SK-N-SH (cell line): ENCODE data around the gene FNDC1.
"Not testable (repeated sequence)": the region's sequence is repeated elsewhere in the genome, so short reads cannot be mapped to it uniquely, and the experiment has no call there.

Experiments
- CHD2 ChIP-seq: fragments of 150-350 bp; IDR thresholded peaks from 2 replicates; pipeline ENCODE4 v1.6.1; 2018; ENCODE audit warnings: low read length; ENCODE audit not compliant: partially characterized antibody
- EP300 ChIP-seq, 2 experiments: IDR thresholded peaks; 2 replicates each; pipeline versions ENCODE4 v1.4.0 to v1.6.1; 2012; ENCODE audit warnings: borderline replicate concordance in 1 of 2, low read depth in 1 of 2, low read length in 1 of 2
- FOXM1 ChIP-seq: IDR thresholded peaks from 2 replicates; pipeline ENCODE4 v1.4.0; 2012; ENCODE audit warnings: low read depth, mild to moderate bottlenecking
- RAD21 ChIP-seq: IDR thresholded peaks from 2 replicates; pipeline ENCODE4 v1.6.1; 2012; ENCODE audit warnings: mild to moderate bottlenecking, low read length
- SIN3A ChIP-seq: IDR thresholded peaks from 2 replicates; pipeline ENCODE4 v1.6.1; 2012; ENCODE audit warnings: low read depth, mild to moderate bottlenecking, low read length, moderate library complexity, borderline replicate concordance
- TF ChIP-seq, protein P1 (sequence below): fragments of 200-600 bp; sonication (generic); IDR thresholded peaks from 2 replicates; pipeline ENCODE4 v1.6.1; 2017; ENCODE audit warnings: antibody characterized with exemption, mild to moderate bottlenecking, moderate library complexity

DNA sequence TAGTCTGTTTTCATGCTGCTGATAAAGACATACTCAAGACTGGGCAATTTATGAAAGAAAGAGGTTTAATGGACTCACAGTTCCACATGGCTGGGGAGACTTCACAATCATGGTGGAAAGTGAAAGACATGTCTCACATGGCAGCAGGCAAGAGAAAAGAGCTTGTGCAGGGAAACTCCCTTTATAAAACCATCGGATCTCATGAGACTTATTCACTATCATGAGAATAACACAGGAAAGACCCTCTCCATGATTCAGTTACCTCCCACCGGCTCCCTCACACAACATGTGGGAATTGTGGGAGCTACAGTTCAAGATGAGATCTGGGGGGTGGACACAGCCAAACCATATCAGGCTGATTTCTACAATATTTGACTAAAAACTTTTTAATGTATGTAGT lies 45.4 kb upstream of the FNDC1 start:
- TF ChIP-seq RAD21; FOXM1; SIN3A; CHD2; EP300 (IDR thresholded peaks at IDR 0.05; ENCODE audit: borderline replicate concordance in 1 of 2, low read depth in 1 of 2, low read length in 1 of 2): not testable (repeated sequence)
- TF ChIP-seq, protein P1, sequence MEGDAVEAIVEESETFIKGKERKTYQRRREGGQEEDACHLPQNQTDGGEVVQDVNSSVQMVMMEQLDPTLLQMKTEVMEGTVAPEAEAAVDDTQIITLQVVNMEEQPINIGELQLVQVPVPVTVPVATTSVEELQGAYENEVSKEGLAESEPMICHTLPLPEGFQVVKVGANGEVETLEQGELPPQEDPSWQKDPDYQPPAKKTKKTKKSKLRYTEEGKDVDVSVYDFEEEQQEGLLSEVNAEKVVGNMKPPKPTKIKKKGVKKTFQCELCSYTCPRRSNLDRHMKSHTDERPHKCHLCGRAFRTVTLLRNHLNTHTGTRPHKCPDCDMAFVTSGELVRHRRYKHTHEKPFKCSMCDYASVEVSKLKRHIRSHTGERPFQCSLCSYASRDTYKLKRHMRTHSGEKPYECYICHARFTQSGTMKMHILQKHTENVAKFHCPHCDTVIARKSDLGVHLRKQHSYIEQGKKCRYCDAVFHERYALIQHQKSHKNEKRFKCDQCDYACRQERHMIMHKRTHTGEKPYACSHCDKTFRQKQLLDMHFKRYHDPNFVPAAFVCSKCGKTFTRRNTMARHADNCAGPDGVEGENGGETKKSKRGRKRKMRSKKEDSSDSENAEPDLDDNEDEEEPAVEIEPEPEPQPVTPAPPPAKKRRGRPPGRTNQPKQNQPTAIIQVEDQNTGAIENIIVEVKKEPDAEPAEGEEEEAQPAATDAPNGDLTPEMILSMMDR = not testable (repeated sequence)
